ENCODE data around the gene RHBDD1. TPM values are rescaled to one million over a fixed set of nuclear protein-coding genes. Genes with fewer than 3 reads are reported as not detected.

Gene RHBDD1
- polyA plus RNA-seq, 3 donors = 8.1 to 19.5 (median 15.5) TPM

GRCh38 chr2:226962176-226962773 is 126.4 kb downstream of the RHBDD1 start:
- H3K36me3 Mint-ChIP-seq = peaks cover 0 to 8% of the 10 kb centered on the region in 2 donors
- H3K9me3 ChIP-seq (replicated peaks in 1 of 2; ENCODE audit: control insufficient read depth in 1 of 2, insufficient read depth in 1 of 2, low read length in 2 of 2) = peaks cover 0 to 4% of the 10 kb centered on the region in 2 donors

DNA sequence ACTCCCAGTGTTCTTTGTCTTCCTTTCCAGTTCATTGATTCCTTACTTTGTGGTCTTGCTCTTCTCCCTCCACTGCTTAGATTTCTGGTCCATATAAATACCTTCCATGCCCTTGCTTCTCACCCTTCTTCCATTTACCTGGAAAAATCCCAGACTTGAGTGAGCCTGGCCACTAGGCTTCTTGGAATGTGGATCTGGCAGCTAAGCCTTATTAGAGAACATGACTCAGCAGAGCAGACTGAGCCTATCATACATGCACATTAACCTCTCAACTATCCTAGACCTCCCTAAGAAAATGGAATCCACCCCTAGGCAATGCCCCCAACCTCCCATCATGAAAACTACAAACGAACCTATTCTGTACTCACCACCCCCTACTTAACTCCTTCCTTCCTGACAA is 127.7 kb downstream of the RHBDD1 start:
- Histone ChIP-seq H3K79me2 (ENCODE audit: insufficient read depth, low read length) (no peaks in the 10 kb centered on the region), H3K27me3 (ENCODE audit: control insufficient read depth in 2 of 2, insufficient read depth in 2 of 2, low read length in 2 of 2) (no peaks in the 10 kb centered on the region), H3K4me2 (replicated peaks; ENCODE audit: extremely low read depth, low read length, poor library complexity, severe bottlenecking) (no peak overlapping the region), H3K27ac (ENCODE audit: low read depth in 1 of 2, low read length in 2 of 2) (no peak overlapping the region), H3K9me3 (replicated peaks in 1 of 2; ENCODE audit: control insufficient read depth in 1 of 2, insufficient read depth in 1 of 2, low read length in 2 of 2) (peaks cover 0 to 4% of the 10 kb centered on the region in 2 donors), H3K4me1 (ENCODE audit: control insufficient read depth in 1 of 2, insufficient read depth in 2 of 2, low read length in 2 of 2) (no peaks in the 10 kb centered on the region), H3K4me3 (replicated peaks in 1 of 3; ENCODE audit: low read depth in 2 of 3, low read length in 3 of 3) (no peak overlapping the region), H2AFZ (ENCODE audit: insufficient read depth, low read depth, low read length, poor library complexity, severe bottlenecking) (no peak overlapping the region), H3K36me3 (replicated peaks in 1 of 2; ENCODE audit: control insufficient read depth in 1 of 2, insufficient read depth in 2 of 2, low read length in 2 of 2) (no peaks in the 10 kb centered on the region), H3K9ac (ENCODE audit: insufficient read depth, low read length, poor library complexity, severe bottlenecking) (no peak overlapping the region), H4K20me1 (ENCODE audit: insufficient read depth, low read length) (no peaks in the 10 kb centered on the region)
- peaks cover 0 to 6% of the 10 kb centered on the region in 2 donors for H3K36me3 Mint-ChIP-seq
- no peak overlapping the region for H3K4me3 Mint-ChIP-seq
- no peaks in the 10 kb centered on the region for H3K4me1 Mint-ChIP-seq
- no peak for TF ChIP-seq CTCF (IDR thresholded peaks at IDR 0.05)
- H3K27me3 Mint-ChIP-seq (ENCODE audit: low read depth in 3 of 3) = no peaks in the 10 kb centered on the region
- intact Hi-C loops (cut with micrococcal nuclease) = no loop called here
- no peak overlapping the region for H3K27ac Mint-ChIP-seq
- DNase-seq = no peak
- H3K9me3 Mint-ChIP-seq = peaks cover 2 to 15% (median 7%) of the 10 kb centered on the region in 7 donors
- WGBS (ENCODE audit: insufficient coverage) = 88% methylated on average over 1 of the region's 1 CpG

More at GRCh38 chr2:226962176-226962773, 126.4 kb downstream of the RHBDD1 start:
- no peak overlapping the region for H3K4me2 ChIP-seq (replicated peaks; ENCODE audit: extremely low read depth, low read length, poor library complexity, severe bottlenecking)
- H3K36me3 ChIP-seq (replicated peaks in 1 of 2; ENCODE audit: control insufficient read depth in 1 of 2, insufficient read depth in 2 of 2, low read length in 2 of 2) = no peaks in the 10 kb centered on the region
- H2AFZ ChIP-seq (ENCODE audit: insufficient read depth, low read depth, low read length, poor library complexity, severe bottlenecking) = no peak overlapping the region
- no peaks in the 10 kb centered on the region for H3K4me1 Mint-ChIP-seq
- no CpG with 5 or more reads among the region's 3 CpGs for WGBS (ENCODE audit: insufficient coverage)
- no peak for TF ChIP-seq CTCF (IDR thresholded peaks at IDR 0.05)
- H3K27ac ChIP-seq (ENCODE audit: low read depth in 1 of 2, low read length in 2 of 2) = no peak overlapping the region
- H3K27me3 ChIP-seq (ENCODE audit: control insufficient read depth in 2 of 2, insufficient read depth in 2 of 2, low read length in 2 of 2) = no peaks in the 10 kb centered on the region
- no peak overlapping the region for H3K4me3 Mint-ChIP-seq
- intact Hi-C loops (cut with micrococcal nuclease) = no loop called here
- no peaks in the 10 kb centered on the region for H3K27me3 Mint-ChIP-seq (ENCODE audit: low read depth in 3 of 3)
- no peak for DNase-seq
- H3K9me3 Mint-ChIP-seq = peaks cover 2 to 17% (median 10%) of the 10 kb centered on the region in 7 donors
- H3K4me3 ChIP-seq (replicated peaks in 1 of 3; ENCODE audit: low read depth in 2 of 3, low read length in 3 of 3) = no peak overlapping the region
- no peaks in the 10 kb centered on the region for H4K20me1 ChIP-seq (ENCODE audit: insufficient read depth, low read length)
- H3K4me1 ChIP-seq (ENCODE audit: control insufficient read depth in 1 of 2, insufficient read depth in 2 of 2, low read length in 2 of 2) = no peaks in the 10 kb centered on the region
- no peaks in the 10 kb centered on the region for H3K79me2 ChIP-seq (ENCODE audit: insufficient read depth, low read length)
- H3K9ac ChIP-seq (ENCODE audit: insufficient read depth, low read length, poor library complexity, severe bottlenecking) = no peak overlapping the region
- H3K27ac Mint-ChIP-seq = no peak overlapping the region

Data from CD14-positive monocyte (primary cell).